ENCODE data around the gene STK33.

The STK33 gene

DNA sequence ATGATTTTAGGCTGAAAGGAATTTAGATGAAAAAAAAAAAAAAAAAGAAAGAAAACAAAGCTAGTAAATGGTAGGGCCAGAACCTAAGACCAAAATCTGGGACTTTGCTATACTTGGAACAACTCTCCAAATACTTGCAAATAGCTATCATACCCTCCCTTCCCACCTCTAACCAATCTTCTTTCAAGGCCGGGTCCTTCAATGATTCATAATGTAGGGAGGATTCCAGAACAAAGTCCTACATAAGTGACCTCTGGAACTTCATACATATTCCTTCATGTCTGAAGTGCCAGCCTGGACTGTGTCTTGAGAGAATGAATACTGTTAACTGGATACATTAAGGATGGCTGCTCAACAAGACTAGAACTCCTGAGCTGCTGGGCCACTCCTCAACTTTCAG, 9.9 kb downstream of the STK33 start:
- ChIA-PET CTCF (interaction anchor here (0.8 to 1.4 kb wide), 3 partner anchors 9 to 27 kb away, joined by 3 to 6 read pairs (median 3); no protein-coding TSS in a partner anchor), POLR2A (interaction anchor here (0.6 to 1.2 kb wide), 3 partner anchors 10 to 98 kb away, joined by 4 to 5 read pairs (median 4); partner anchors contain the start of genes RPL27A, STK33 and TRIM66)
- TF ChIP-seq ZNF16 (tag by site-specific recombination; IDR thresholded peaks at IDR 0.05; ENCODE audit: low read depth) (no peak), ZNF19 (tag by site-specific recombination; IDR thresholded peaks at IDR 0.05; ENCODE audit: low read depth) (no peak), ZNF600 (tag by site-specific recombination; IDR thresholded peaks at IDR 0.05) (no peak), ZNF211 (tag by site-specific recombination; IDR thresholded peaks at IDR 0.05; ENCODE audit: low read depth) (no peak), ZNF2 (tag by site-specific recombination; IDR thresholded peaks at IDR 0.05) (no peak), ZNF449 (tag by site-specific recombination; IDR thresholded peaks at IDR 0.05) (no peak), KLF16 (tag by site-specific recombination; IDR thresholded peaks at IDR 0.05) (no peak), ZNF214 (tag by site-specific recombination; IDR thresholded peaks at IDR 0.05; ENCODE audit: borderline replicate concordance) (no peak), SETDB1 (IDR thresholded peaks at IDR 0.05; ENCODE audit: insufficient read length, low read length) (no peak), ZNF423 (tag by site-specific recombination; IDR thresholded peaks at IDR 0.05) (no peak), ZNF585B (tag by site-specific recombination; IDR thresholded peaks at IDR 0.05) (no peak), ZNF501 (tag by site-specific recombination; IDR thresholded peaks at IDR 0.05) (no peak), ZNF776 (tag by site-specific recombination; IDR thresholded peaks at IDR 0.05; ENCODE audit: borderline replicate concordance) (no peak), ZNF350 (tag by site-specific recombination; IDR thresholded peaks at IDR 0.05) (no peak), YY2 (tag by site-specific recombination; IDR thresholded peaks at IDR 0.05) (no peak)
- TF ChIP-seq, protein P1, sequence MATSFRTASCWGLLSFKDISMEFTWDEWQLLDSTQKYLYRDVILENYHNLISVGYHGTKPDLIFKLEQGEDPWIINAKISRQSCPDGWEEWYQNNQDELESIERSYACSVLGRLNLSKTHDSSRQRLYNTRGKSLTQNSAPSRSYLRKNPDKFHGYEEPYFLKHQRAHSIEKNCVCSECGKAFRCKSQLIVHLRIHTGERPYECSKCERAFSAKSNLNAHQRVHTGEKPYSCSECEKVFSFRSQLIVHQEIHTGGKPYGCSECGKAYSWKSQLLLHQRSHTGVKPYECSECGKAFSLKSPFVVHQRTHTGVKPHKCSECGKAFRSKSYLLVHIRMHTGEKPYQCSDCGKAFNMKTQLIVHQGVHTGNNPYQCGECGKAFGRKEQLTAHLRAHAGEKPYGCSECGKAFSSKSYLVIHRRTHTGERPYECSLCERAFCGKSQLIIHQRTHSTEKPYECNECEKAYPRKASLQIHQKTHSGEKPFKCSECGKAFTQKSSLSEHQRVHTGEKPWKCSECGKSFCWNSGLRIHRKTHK (tag by site-specific recombination; IDR thresholded peaks at IDR 0.05), result no peak
- Histone ChIP-seq H3K36me3 (ENCODE audit: control insufficient read depth in 2 of 2, insufficient read depth in 1 of 2, low read length in 2 of 2) (no peaks in the 10 kb centered on the region), H3K27ac (ENCODE audit: extremely low read depth, low read depth, low read length) (no peak overlapping the region), H3K4me3 (ENCODE audit: low read depth, low read length) (no peak overlapping the region), H3K4me1 (ENCODE audit: control insufficient read depth, insufficient read depth, low read length) (no peaks in the 10 kb centered on the region), H3K9me3 (ENCODE audit: control insufficient read depth, insufficient read depth, low read depth, low read length) (no peaks in the 10 kb centered on the region)

- no peaks in the 10 kb centered on the region for H3K9me3 ChIP-seq (ENCODE audit: control insufficient read depth, insufficient read depth, low read depth, low read length)
- CTCF ChIA-PET, result interaction anchor here (0.7 to 1.5 kb wide), 2 partner anchors 12 to 14 kb away, joined by 3 to 6 read pairs; no protein-coding TSS in a partner anchor
- POLR2A ChIA-PET, result no interaction called here
- TF ChIP-seq ZBTB26 (tag by site-specific recombination; optimal IDR thresholded peaks at IDR 0.05) (no peak), ZNF341 (tag by site-specific recombination; IDR thresholded peaks at IDR 0.05; ENCODE audit: low read depth) (no peak), ZNF354C (tag by site-specific recombination; IDR thresholded peaks at IDR 0.05; ENCODE audit: borderline replicate concordance, low read depth) (no peak), ZNF311 (tag by site-specific recombination; IDR thresholded peaks at IDR 0.05; ENCODE audit: borderline replicate concordance) (no peak), MYNN (tag by site-specific recombination; IDR thresholded peaks at IDR 0.05; ENCODE audit: borderline replicate concordance) (no peak), ZNF292 (tag by site-specific recombination; IDR thresholded peaks at IDR 0.05; ENCODE audit: borderline replicate concordance, low read depth) (no peak)
- H3K36me3 ChIP-seq (ENCODE audit: control insufficient read depth in 2 of 2, insufficient read depth in 1 of 2, low read length in 2 of 2), result no peaks in the 10 kb centered on the region
- H3K4me3 ChIP-seq (ENCODE audit: low read depth, low read length), result no peak overlapping the region
- no peak overlapping the region for H3K27ac ChIP-seq (ENCODE audit: extremely low read depth, low read depth, low read length)
- no peaks in the 10 kb centered on the region for H3K4me1 ChIP-seq (ENCODE audit: control insufficient read depth, insufficient read depth, low read length)
These were observed 12.7 kb downstream of the STK33 start for GRCh38 chr11:8581300-8581699.

Measured in HEK293 (cell line).